Esophagus muscularis mucosa (tissue), 4 donors: ENCODE data around the gene PLXNA1.

Source experiments
- CTCF ChIP-seq, 3 experiments: fragments of 200-600 bp in 2 of 3; fragments of 450-650 bp in 1 of 3; sonication (generic) in 2 of 3; IDR thresholded peaks; one replicate each; pipeline ENCODE4 v1.5.1; 2017 to 2019; ENCODE audit warnings: antibody characterized with exemption in 3 of 3, mild to moderate bottlenecking in 2 of 3, moderate library complexity in 1 of 3
- EP300 ChIP-seq: sonication (generic); formaldehyde crosslinking; IDR thresholded peaks from one replicate; pipeline ENCODE4 v1.6.1; 2017; ENCODE audit warnings: antibody characterized with exemption
- POLR2A ChIP-seq: fragments of 450-650 bp; IDR thresholded peaks from one replicate; pipeline ENCODE4 v1.6.1; 2017; ENCODE audit warnings: antibody characterized with exemption, moderate library complexity, mild to moderate bottlenecking, low read depth

GRCh38 chr3:126971891-126972351, 11.0 kb upstream of the PLXNA1 start:
- TF ChIP-seq CTCF (IDR thresholded peaks at IDR 0.05) (no peak), POLR2A (no peak), EP300 (no peak)
